Muscle layer of colon (tissue), 2 donors: ENCODE results near the gene AOPEP.
A peak's percentile ranks its signal among the peaks of the same experiment; 100 is the strongest.

ENCODE experiments used
- H3K27ac ChIP-seq: one replicate; pipeline ENCODE4 v1.7.0; 2013; ENCODE audit warnings: low read depth, mild to moderate bottlenecking, low read length, moderate library complexity
- H3K27me3 ChIP-seq, 2 donors: one replicate each; pipeline ENCODE4 v1.7.0; 2013; ENCODE audit warnings: low read length in 2 of 2, mild to moderate bottlenecking in 2 of 2; ENCODE audit not compliant: insufficient read depth in 2 of 2, control insufficient read depth in 1 of 2
- H3K36me3 ChIP-seq: one replicate; pipeline ENCODE4 v1.7.0; 2013; ENCODE audit warnings: mild to moderate bottlenecking, low read length; ENCODE audit not compliant: insufficient read depth
- H3K4me1 ChIP-seq: one replicate; pipeline ENCODE4 v1.7.0; 2013; ENCODE audit warnings: mild to moderate bottlenecking, low read length; ENCODE audit not compliant: insufficient read depth
- H3K4me3 ChIP-seq, 2 donors: one replicate each; pipeline ENCODE4 v1.7.0; 2013; ENCODE audit warnings: low read length in 2 of 2, low read depth in 1 of 2, mild to moderate bottlenecking in 1 of 2, moderate library complexity in 1 of 2
- H3K9ac ChIP-seq: one replicate; pipeline ENCODE4 v1.7.0; 2013; ENCODE audit warnings: low read length
- H3K9me3 ChIP-seq: one replicate; pipeline ENCODE4 v1.7.0; 2013; ENCODE audit warnings: mild to moderate bottlenecking, low read length
- donor health status: abdominal sarcoma.
- donor health status: Adenocarcinoma of cecum.

The AOPEP gene

GRCh38 chr9:95093586-95093985, 367.1 kb downstream of the AOPEP start:
- H3K4me1 ChIP-seq: peaks cover 55% of the 10 kb centered on the region
- no peak overlapping the region for H3K4me3 ChIP-seq
- no peaks in the 10 kb centered on the region for H3K9me3 ChIP-seq
- peaks cover 5% of the 10 kb centered on the region for H3K36me3 ChIP-seq
- peak overlapping the region; percentile 85 for H3K27ac ChIP-seq
- H3K27me3 ChIP-seq: no peaks in the 10 kb centered on the region
- no peak overlapping the region for H3K9ac ChIP-seq

DNA sequence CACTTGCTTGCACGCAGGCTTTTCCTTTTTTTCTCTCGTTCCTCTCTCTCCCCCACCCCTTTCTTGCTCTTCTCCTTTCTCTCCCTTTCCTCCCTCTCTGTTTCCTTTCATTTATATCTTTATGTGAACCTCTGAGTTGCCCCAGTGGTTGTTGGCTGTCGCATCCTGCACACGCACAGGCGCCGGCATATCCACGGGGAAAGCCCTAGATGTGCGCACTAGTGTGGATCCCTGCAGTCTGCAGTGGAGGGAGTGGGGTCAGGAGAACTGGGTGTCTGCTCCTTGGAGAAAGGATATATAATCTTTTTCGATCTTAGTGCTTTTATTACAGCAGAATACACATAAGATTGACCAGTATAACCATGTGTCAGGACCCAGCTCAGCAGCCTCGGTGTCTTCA, 367.5 kb downstream of the AOPEP start:
- no peak overlapping the region for H3K9ac ChIP-seq
- no peak overlapping the region for H3K27ac ChIP-seq
- peaks cover 51% of the 10 kb centered on the region for H3K4me1 ChIP-seq
- H3K36me3 ChIP-seq: peaks cover 5% of the 10 kb centered on the region
- no peaks in the 10 kb centered on the region for H3K27me3 ChIP-seq
- H3K4me3 ChIP-seq: no peak overlapping the region
- no peaks in the 10 kb centered on the region for H3K9me3 ChIP-seq

DNA sequence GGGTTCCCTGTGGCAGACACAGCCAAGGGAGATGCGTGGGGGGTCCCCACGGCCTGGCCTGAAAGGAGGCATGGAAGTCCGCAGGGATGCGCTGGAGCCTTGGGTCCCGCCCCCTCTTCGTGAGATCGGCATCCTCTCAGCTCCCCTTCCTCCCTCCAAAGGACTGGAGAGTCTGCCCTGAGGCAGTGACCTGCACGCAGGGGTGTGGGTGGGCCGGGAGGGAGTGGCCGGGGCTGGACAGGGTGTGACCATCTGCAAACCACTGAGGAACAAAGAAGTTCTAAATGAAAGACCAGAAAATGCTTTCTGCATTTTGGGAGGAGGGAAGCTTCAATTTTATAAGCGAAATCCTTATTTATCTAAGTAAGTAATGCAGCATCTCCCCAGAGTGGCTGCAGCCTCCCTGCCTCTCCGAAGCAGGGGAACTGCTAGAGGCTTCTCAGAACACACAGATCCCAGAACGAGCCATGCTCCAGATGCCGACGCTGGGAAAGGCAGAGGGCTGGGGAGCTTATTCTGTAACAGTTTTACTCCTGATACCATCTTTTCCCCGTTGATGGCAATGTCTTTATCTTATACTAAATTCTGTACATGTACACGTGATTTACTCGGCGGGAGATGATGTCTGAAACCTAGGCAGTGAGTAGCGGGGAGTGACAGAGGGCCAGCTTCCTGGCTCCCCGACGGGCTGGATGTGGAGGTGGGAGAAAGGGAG, 369.3 kb downstream of the AOPEP start:
- Histone ChIP-seq H3K9ac (no peak overlapping the region), H3K27ac (peak overlapping the region; percentile 37), H3K4me1 (peaks cover 33% of the 10 kb centered on the region), H3K9me3 (no peaks in the 10 kb centered on the region), H3K4me3 (no peak overlapping the region), H3K36me3 (peaks cover 14% of the 10 kb centered on the region), H3K27me3 (no peaks in the 10 kb centered on the region)

GRCh38 chr9:95096381-95096780, 369.9 kb downstream of the AOPEP start:
- Histone ChIP-seq H3K27me3 (no peaks in the 10 kb centered on the region), H3K36me3 (peaks cover 14% of the 10 kb centered on the region), H3K9ac (no peak overlapping the region), H3K4me1 (peaks cover 33% of the 10 kb centered on the region), H3K4me3 (no peak overlapping the region), H3K9me3 (no peaks in the 10 kb centered on the region), H3K27ac (peak overlapping the region; percentile 37)

DNA sequence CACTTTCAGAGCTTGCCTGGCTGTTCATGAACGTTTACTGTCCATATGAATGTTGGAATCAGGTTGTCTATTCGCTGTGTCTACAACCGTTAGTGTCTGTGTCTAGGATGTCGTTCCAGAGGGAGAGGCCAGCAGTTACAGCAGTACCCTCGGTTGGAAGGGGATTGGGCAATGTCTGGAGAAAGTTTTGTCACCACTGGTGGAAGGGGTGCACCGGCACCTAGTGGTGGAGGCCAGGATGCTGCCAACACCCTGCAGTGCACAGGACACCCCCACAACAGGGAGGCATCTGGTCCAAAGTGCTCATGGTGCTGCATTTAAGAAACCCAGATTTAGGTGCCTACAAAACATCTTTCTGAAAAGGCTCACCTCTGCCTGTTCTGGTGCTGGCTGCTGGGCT, 370.3 kb downstream of the AOPEP start:
- H3K9me3 ChIP-seq: no peaks in the 10 kb centered on the region
- H3K27ac ChIP-seq: no peak overlapping the region
- H3K4me3 ChIP-seq: no peak overlapping the region
- no peak overlapping the region for H3K9ac ChIP-seq
- H3K36me3 ChIP-seq: peaks cover 14% of the 10 kb centered on the region
- no peaks in the 10 kb centered on the region for H3K27me3 ChIP-seq
- peaks cover 33% of the 10 kb centered on the region for H3K4me1 ChIP-seq

GRCh38 chr9:95097279-95097678, 370.8 kb downstream of the AOPEP start:
- no peak overlapping the region for H3K4me3 ChIP-seq
- peaks cover 14% of the 10 kb centered on the region for H3K36me3 ChIP-seq
- no peak overlapping the region for H3K9ac ChIP-seq
- H3K9me3 ChIP-seq: no peaks in the 10 kb centered on the region
- no peak overlapping the region for H3K27ac ChIP-seq
- peaks cover 33% of the 10 kb centered on the region for H3K4me1 ChIP-seq
- H3K27me3 ChIP-seq: no peaks in the 10 kb centered on the region

- Histone ChIP-seq H3K4me3 (no peak overlapping the region), H3K9ac (no peak overlapping the region), H3K27me3 (no peaks in the 10 kb centered on the region), H3K36me3 (peaks cover 14% of the 10 kb centered on the region), H3K4me1 (peaks cover 33% of the 10 kb centered on the region), H3K27ac (no peak overlapping the region), H3K9me3 (no peaks in the 10 kb centered on the region)
Observed at GRCh38 chr9:95098391-95098921, 372.0 kb downstream of the AOPEP start.

DNA sequence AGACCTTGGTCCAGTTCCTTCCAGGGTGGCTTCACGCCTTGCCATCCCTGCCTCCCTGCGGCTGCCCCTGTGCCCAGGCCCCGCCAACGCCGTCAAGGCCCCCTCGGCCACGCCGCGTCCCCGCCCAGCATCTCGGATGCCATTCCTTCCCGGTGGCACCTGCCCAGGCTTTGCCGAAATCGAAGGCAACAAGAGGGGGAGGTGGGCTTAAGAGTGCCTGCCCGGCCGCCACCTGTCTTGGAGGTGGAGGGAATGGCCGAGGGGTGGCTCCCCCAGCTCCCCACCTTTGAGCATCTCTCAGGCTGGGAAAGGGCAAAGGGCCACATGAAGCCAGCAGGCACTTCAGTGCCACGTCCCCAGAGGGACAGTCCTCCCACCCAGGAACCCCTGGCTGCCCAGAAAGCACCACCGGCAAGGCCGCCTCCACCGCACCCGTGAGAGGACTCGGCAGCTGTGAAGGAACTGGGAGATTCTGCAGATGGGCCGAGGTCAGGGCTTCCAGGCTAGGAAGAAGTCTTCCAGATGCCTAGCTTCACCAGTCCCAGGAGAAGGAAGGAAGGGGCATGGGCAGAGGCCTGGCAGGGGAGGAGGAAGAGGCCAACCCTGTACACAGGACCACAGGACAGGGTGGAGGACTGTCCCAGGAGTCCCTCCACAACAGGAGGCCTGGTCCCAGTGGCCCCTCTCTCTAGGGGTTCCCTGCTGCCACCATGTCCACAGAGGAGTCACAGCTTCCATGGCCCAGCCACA, 373.0 kb downstream of the AOPEP start:
- Histone ChIP-seq H3K4me3 (no peak overlapping the region), H3K4me1 (peaks cover 37% of the 10 kb centered on the region), H3K27me3 (no peaks in the 10 kb centered on the region), H3K36me3 (peaks cover 14% of the 10 kb centered on the region), H3K27ac (no peak overlapping the region), H3K9ac (no peak overlapping the region), H3K9me3 (no peaks in the 10 kb centered on the region)

DNA sequence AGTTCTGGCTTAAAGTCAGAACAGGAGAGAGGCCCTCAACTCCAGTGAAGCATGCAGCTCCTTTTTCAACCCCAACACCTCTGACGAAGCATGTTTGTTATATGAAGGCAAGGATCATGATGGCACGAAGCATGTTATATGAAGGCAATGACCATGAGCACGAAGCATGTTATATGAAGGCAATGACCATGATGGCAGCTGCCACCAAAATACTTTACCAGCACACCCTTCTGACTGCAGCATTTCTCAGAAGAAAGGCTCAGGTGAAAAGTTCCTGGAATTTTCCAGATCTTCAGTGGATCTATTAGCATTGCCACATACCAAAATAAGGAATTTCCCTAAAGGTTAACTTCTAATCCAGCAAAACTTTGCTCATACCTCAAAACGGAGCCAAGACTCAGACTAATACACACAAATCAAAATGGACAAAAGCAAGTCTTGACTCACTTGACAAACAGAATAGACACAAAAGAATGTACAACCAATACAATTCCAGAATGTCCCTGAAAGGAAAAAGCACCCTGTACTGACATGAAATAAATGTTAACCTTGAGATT, 373.6 kb downstream of the AOPEP start:
- Histone ChIP-seq H3K36me3 (peaks cover 12% of the 10 kb centered on the region), H3K27me3 (no peaks in the 10 kb centered on the region), H3K4me1 (peaks cover 41% of the 10 kb centered on the region), H3K27ac (peak overlapping the region; percentile 30), H3K4me3 (no peak overlapping the region), H3K9ac (no peak overlapping the region), H3K9me3 (no peaks in the 10 kb centered on the region)

DNA sequence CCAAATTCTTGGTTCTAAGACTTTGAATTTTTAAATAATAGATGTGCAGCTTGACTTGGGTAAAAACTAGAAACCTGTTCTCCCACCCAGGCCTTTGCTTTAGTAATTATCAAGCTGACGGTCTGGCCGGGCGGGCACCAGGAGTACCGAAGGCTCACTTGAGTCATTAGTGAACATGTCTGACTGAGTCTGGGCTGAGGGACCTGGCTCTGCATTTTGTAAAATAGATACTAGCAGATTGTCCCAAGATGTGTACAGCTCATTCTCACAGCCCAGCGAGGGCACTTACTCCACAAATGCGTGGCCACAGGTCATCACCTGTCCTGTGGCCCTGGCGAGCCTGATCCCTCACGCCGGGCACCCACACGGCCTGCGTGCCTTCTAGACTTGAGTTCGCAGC, 374.8 kb downstream of the AOPEP start:
- Histone ChIP-seq H3K27me3 (no peaks in the 10 kb centered on the region), H3K9me3 (no peaks in the 10 kb centered on the region), H3K9ac (no peak overlapping the region), H3K4me3 (no peak overlapping the region), H3K27ac (peak overlapping the region; percentile 19), H3K36me3 (peaks cover 10% of the 10 kb centered on the region), H3K4me1 (peaks cover 41% of the 10 kb centered on the region)

- Histone ChIP-seq H3K36me3 (peaks cover 17% of the 10 kb centered on the region), H3K9ac (no peak overlapping the region), H3K9me3 (no peaks in the 10 kb centered on the region), H3K27me3 (no peaks in the 10 kb centered on the region), H3K4me3 (no peak overlapping the region), H3K4me1 (peaks cover 46% of the 10 kb centered on the region), H3K27ac (peak overlapping the region; percentile 43)
Observed at GRCh38 chr9:95102001-95102433, 375.5 kb downstream of the AOPEP start.
